Neural cell (in vitro differentiated cells): ENCODE measurements around the gene CHCHD3. TPM values are rescaled to one million over a fixed set of nuclear protein-coding genes. Genes with fewer than 3 reads are reported as not detected.

Experiments used
- H2AFZ ChIP-seq: fragments of 200-600, 300-800 bp; sonication (generic), shearing (Covaris generic); 2 replicates; pipeline ENCODE4 v1.6.0; 2014; ENCODE audit warnings: low read depth, mild to moderate bottlenecking, antibody characterized with exemption, low read length, moderate library complexity
- H3F3A ChIP-seq: fragments of 200-600 bp; shearing (Covaris generic); 2 replicates; pipeline ENCODE4 v1.6.1; 2016; ENCODE audit warnings: mild to moderate bottlenecking, moderate library complexity, mixed read lengths, antibody characterized with exemption, low read length; ENCODE audit not compliant: insufficient read depth, poor library complexity, severe bottlenecking
- H3K27ac ChIP-seq: fragments of 200-600, 300-800 bp; sonication (generic), shearing (Covaris generic); 2 replicates; pipeline ENCODE4 v1.5.1; 2014; ENCODE audit warnings: mild to moderate bottlenecking, low read length, moderate library complexity
- H3K27me3 ChIP-seq: fragments of 300-800, 200-600 bp; sonication (generic), shearing (Covaris generic); 2 replicates; pipeline ENCODE4 v1.6.0; 2014; ENCODE audit warnings: mild to moderate bottlenecking, low read depth, low read length, moderate library complexity; ENCODE audit not compliant: insufficient read depth
- H3K36me3 ChIP-seq: fragments of 300-800, 200-600 bp; sonication (generic), shearing (Covaris generic); 2 replicates; pipeline ENCODE4 v1.5.1; 2014; ENCODE audit warnings: mild to moderate bottlenecking, antibody characterized with exemption, low read length, moderate library complexity; ENCODE audit not compliant: insufficient read depth
- H3K4me2 ChIP-seq: fragments of 300-800, 200-600 bp; sonication (generic), shearing (Covaris generic); 2 replicates; pipeline ENCODE4 v1.6.0; 2014; ENCODE audit warnings: mild to moderate bottlenecking, low read length
- H3K4me3 ChIP-seq: fragments of 300-800, 200-600 bp; sonication (generic), shearing (Covaris generic); 2 replicates; pipeline ENCODE4 v1.5.1; 2014; ENCODE audit warnings: mild to moderate bottlenecking, low read length, moderate library complexity
- H3K79me2 ChIP-seq: fragments of 200-600 bp; shearing (Covaris generic); replicated peaks from 2 replicates; pipeline ENCODE4 v1.6.0; 2014; ENCODE audit warnings: mild to moderate bottlenecking, low read length, moderate library complexity; ENCODE audit not compliant: insufficient read depth
- H3K9ac ChIP-seq: fragments of 300-800, 200-600 bp; sonication (generic), shearing (Covaris generic); 2 replicates; pipeline ENCODE4 v1.6.1; 2016; ENCODE audit warnings: mild to moderate bottlenecking, low read length, mixed read lengths
- H3K9me2 ChIP-seq: fragments of 200-600 bp; shearing (Covaris generic); 2 replicates; pipeline ENCODE4 v1.6.1; 2016; ENCODE audit warnings: mild to moderate bottlenecking, low read length, mixed read lengths; ENCODE audit not compliant: insufficient read depth
- H3K9me3 ChIP-seq: fragments of 200-600, 300-800 bp; sonication (generic), shearing (Covaris generic); 2 replicates; pipeline ENCODE4 v1.6.1; 2016; ENCODE audit warnings: mild to moderate bottlenecking, mixed run types, low read length, moderate library complexity, mixed read lengths
- H4K20me1 ChIP-seq: fragments of 200-600 bp; shearing (Covaris generic); 2 replicates; pipeline ENCODE4 v1.6.1; 2016; ENCODE audit warnings: mild to moderate bottlenecking, mixed run types; ENCODE audit not compliant: insufficient read depth
- EP300 ChIP-seq: fragments of 450-650 bp; conservative IDR thresholded peaks from 2 replicates; pipeline ENCODE4 v1.6.1; 2014; ENCODE audit warnings: antibody characterized with exemption, mild to moderate bottlenecking, moderate library complexity; ENCODE audit not compliant: poor library complexity, severe bottlenecking
- EZH2 ChIP-seq: fragments of 200-600, 300-800 bp; shearing (Covaris generic), sonication (generic); IDR thresholded peaks from 2 replicates; pipeline ENCODE4 v1.6.1; 2014; ENCODE audit warnings: antibody characterized with exemption, low read length, borderline replicate concordance, mild to moderate bottlenecking; ENCODE audit not compliant: insufficient read depth, poor library complexity, severe bottlenecking
- MXI1 ChIP-seq: fragments of 450-650 bp; conservative IDR thresholded peaks from 2 replicates; pipeline ENCODE4 v1.6.1; 2014; ENCODE audit warnings: antibody characterized with exemption, mild to moderate bottlenecking; ENCODE audit not compliant: poor library complexity, severe bottlenecking
- POLR2AphosphoS5 ChIP-seq: IDR thresholded peaks from 2 replicates; pipeline ENCODE4 v1.6.1; 2012
- RAD21 ChIP-seq: fragments of 450-650 bp; conservative IDR thresholded peaks from 2 replicates; pipeline ENCODE4 v1.6.1; 2014; ENCODE audit warnings: antibody characterized with exemption, mild to moderate bottlenecking, moderate library complexity
- SMC3 ChIP-seq: fragments of 450-650 bp; conservative IDR thresholded peaks from 2 replicates; pipeline ENCODE4 v1.6.1; 2014; ENCODE audit warnings: antibody characterized with exemption, mild to moderate bottlenecking, moderate library complexity; ENCODE audit not compliant: poor library complexity
- TAF1 ChIP-seq: IDR thresholded peaks from 2 replicates; pipeline ENCODE4 v1.6.1; 2012; ENCODE audit warnings: low read depth
- polyA plus RNA-seq: library from polyadenylated mRNA; depleted of rRNA; stranded (reverse); fragments of >200 nt; gene quantifications from 2 replicates; pipeline ENCODE4 v1.2.3, GENCODE V29; 2014
- TF ChIP-seq, protein P1 (sequence below): fragments of 450-650 bp; IDR thresholded peaks from 2 replicates; pipeline ENCODE4 v1.5.1; 2014; ENCODE audit warnings: antibody characterized with exemption, mild to moderate bottlenecking, moderate library complexity; ENCODE audit not compliant: poor library complexity, severe bottlenecking
- TF ChIP-seq, protein P2 (sequence below): IDR thresholded peaks from 2 replicates; pipeline ENCODE4 v1.6.1; 2012; ENCODE audit warnings: borderline replicate concordance

Gene CHCHD3
- polyA plus RNA-seq, 1 donor from 2014 or later: 89.9 TPM

DNA sequence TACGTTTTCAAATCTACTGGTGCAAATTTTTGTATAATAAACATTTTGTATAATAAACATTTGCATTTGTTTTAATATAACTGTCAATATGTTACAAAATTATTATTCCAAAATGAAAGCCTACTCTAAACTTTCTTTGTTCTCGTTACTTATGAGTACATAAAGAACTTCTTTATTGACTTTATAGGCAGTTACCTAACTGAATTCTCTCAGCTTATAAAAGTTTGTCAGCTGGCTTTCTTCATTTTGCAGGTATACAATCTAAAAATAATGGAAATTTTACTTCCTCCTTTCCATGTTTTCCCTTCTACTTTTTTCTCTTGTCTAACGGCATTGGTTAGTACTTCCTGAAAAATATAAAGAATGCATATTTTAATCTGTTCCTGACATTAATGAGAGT, 137.1 kb downstream of the CHCHD3 start:
- TF ChIP-seq POLR2AphosphoS5: no peak
- TF ChIP-seq MXI1: no peak
- TF ChIP-seq, protein P1, sequence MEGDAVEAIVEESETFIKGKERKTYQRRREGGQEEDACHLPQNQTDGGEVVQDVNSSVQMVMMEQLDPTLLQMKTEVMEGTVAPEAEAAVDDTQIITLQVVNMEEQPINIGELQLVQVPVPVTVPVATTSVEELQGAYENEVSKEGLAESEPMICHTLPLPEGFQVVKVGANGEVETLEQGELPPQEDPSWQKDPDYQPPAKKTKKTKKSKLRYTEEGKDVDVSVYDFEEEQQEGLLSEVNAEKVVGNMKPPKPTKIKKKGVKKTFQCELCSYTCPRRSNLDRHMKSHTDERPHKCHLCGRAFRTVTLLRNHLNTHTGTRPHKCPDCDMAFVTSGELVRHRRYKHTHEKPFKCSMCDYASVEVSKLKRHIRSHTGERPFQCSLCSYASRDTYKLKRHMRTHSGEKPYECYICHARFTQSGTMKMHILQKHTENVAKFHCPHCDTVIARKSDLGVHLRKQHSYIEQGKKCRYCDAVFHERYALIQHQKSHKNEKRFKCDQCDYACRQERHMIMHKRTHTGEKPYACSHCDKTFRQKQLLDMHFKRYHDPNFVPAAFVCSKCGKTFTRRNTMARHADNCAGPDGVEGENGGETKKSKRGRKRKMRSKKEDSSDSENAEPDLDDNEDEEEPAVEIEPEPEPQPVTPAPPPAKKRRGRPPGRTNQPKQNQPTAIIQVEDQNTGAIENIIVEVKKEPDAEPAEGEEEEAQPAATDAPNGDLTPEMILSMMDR: no peak
- no peak for TF ChIP-seq RAD21
- TF ChIP-seq TAF1: no peak
- TF ChIP-seq, protein P2, sequence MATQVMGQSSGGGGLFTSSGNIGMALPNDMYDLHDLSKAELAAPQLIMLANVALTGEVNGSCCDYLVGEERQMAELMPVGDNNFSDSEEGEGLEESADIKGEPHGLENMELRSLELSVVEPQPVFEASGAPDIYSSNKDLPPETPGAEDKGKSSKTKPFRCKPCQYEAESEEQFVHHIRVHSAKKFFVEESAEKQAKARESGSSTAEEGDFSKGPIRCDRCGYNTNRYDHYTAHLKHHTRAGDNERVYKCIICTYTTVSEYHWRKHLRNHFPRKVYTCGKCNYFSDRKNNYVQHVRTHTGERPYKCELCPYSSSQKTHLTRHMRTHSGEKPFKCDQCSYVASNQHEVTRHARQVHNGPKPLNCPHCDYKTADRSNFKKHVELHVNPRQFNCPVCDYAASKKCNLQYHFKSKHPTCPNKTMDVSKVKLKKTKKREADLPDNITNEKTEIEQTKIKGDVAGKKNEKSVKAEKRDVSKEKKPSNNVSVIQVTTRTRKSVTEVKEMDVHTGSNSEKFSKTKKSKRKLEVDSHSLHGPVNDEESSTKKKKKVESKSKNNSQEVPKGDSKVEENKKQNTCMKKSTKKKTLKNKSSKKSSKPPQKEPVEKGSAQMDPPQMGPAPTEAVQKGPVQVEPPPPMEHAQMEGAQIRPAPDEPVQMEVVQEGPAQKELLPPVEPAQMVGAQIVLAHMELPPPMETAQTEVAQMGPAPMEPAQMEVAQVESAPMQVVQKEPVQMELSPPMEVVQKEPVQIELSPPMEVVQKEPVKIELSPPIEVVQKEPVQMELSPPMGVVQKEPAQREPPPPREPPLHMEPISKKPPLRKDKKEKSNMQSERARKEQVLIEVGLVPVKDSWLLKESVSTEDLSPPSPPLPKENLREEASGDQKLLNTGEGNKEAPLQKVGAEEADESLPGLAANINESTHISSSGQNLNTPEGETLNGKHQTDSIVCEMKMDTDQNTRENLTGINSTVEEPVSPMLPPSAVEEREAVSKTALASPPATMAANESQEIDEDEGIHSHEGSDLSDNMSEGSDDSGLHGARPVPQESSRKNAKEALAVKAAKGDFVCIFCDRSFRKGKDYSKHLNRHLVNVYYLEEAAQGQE: no peak
- no peak for TF ChIP-seq EZH2
- no peak for TF ChIP-seq SMC3
- TF ChIP-seq EP300: no peak
- no peaks in the 10 kb centered on the region for H4K20me1 ChIP-seq
- H3K9me3 ChIP-seq: no peaks in the 10 kb centered on the region
- H3K36me3 ChIP-seq: no peaks in the 10 kb centered on the region
- H3F3A ChIP-seq: no peaks in the 10 kb centered on the region
- no peak overlapping the region for H3K9ac ChIP-seq
- H3K4me3 ChIP-seq: no peak overlapping the region
- H3K27ac ChIP-seq: no peak overlapping the region
- H3K4me2 ChIP-seq: no peak overlapping the region
- no peaks in the 10 kb centered on the region for H3K9me2 ChIP-seq
- H3K27me3 ChIP-seq: no peaks in the 10 kb centered on the region
- H2AFZ ChIP-seq: no peak overlapping the region
- no peaks in the 10 kb centered on the region for H3K79me2 ChIP-seq

DNA sequence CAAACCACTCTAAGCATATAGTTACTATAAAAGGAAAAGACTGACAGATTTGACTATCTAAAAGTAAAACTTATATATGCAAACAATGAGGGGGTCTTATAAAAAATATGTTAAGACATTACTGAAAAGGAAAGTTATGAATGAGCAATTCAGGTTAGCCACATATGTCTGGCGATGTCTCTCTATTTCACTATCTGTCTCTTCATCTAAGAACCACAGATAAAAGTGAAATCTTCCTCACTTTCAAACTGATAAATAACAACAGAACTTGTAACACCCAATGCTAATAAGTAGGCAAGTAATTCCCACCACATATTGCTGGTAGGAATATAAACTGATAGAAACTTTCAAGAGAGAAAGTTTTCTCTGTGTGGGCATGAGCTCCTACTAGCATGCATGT, 138.2 kb downstream of the CHCHD3 start:
- no peak for TF ChIP-seq TAF1
- TF ChIP-seq, protein P1: no peak
- TF ChIP-seq MXI1: no peak
- no peak for TF ChIP-seq EP300
- TF ChIP-seq, protein P2: no peak
- TF ChIP-seq RAD21: no peak
- TF ChIP-seq SMC3: no peak
- no peak for TF ChIP-seq POLR2AphosphoS5

More for the DNA sequence above, 138.2 kb downstream of the CHCHD3 start:
- H3F3A ChIP-seq: no peaks in the 10 kb centered on the region
- no peaks in the 10 kb centered on the region for H3K79me2 ChIP-seq
- H3K4me3 ChIP-seq: no peak overlapping the region
- H3K9me3 ChIP-seq: no peaks in the 10 kb centered on the region
- H4K20me1 ChIP-seq: no peaks in the 10 kb centered on the region
- H3K9me2 ChIP-seq: no peaks in the 10 kb centered on the region
- no peak overlapping the region for H3K27ac ChIP-seq
- H2AFZ ChIP-seq: no peak overlapping the region
- no peak overlapping the region for H3K4me2 ChIP-seq
- H3K27me3 ChIP-seq: no peaks in the 10 kb centered on the region
- no peak overlapping the region for H3K9ac ChIP-seq
- no peaks in the 10 kb centered on the region for H3K36me3 ChIP-seq
